HCT116 (cell line): ENCODE data around the gene GBGT1. TPM values are rescaled to one million over a fixed set of nuclear protein-coding genes. Genes with fewer than 3 reads are reported as not detected.

ENCODE experiments used
- ATAC-seq: fragments of 200-7000 bp; cut with Tn5 transposase; 2 replicates; pipeline ENCODE4 v1.9.1; 2020; ENCODE audit warnings: mild to moderate bottlenecking, moderate library complexity
- BruUV-seq: library from RNA; stranded (reverse); fragments of 400-500 nt; replicated peaks from 2 replicates; lab custom pipeline; 2021; lab: Mats Ljungman, UMichigan
- CTCF ChIA-PET: fragments of 300-600 bp; sonication (Branson Sonifier 250); formaldehyde crosslinking; loops from one replicate; lab custom pipeline; 2021; ENCODE audit warnings: antibody characterized with exemption; lab: Charles Lee
- POLR2A ChIA-PET: fragments of 300-600, 350-600 bp; sonication (Branson Sonifier 250); formaldehyde crosslinking; loops from one replicate; lab custom pipeline; 2021; ENCODE audit warnings: antibody characterized with exemption; lab: Charles Lee
- RAD21 ChIA-PET, 2 experiments: fragments of 300-600 bp; sonication (Branson Sonifier 250); formaldehyde crosslinking; loops; one replicate each; lab custom pipeline; 2023; ENCODE audit warnings: low total read pairs in 2 of 2; ENCODE audit not compliant: uncharacterized antibody in 2 of 2, unreplicated experiment in 2 of 2, low non-redundant PET in 1 of 2; lab: Charles Lee
- DNase-seq: peaks from one replicate; pipeline ENCODE4 v3.0.0-alpha.2; 2010; ENCODE audit warnings: low read depth, low spot score
- H2AFZ ChIP-seq: fragments of 200-600 bp; shearing (Covaris generic), sonication (generic); 2 replicates; pipeline ENCODE4 v1.6.1; 2017; ENCODE audit warnings: low read depth, mixed run types, mixed read lengths, antibody characterized with exemption, low read length; ENCODE audit not compliant: poor library complexity, severe bottlenecking
- H3K27ac ChIP-seq: 2 replicates; pipeline ENCODE4 v1.5.1; 2012; ENCODE audit warnings: low read depth, low read length
- H3K27me3 ChIP-seq: fragments of 200-600 bp; sonication (generic); 2 replicates; pipeline ENCODE4 v1.6.1; 2016; ENCODE audit warnings: mixed run types, low read length, mixed read lengths; ENCODE audit not compliant: insufficient read depth
- H3K36me3 ChIP-seq, 2 experiments: fragments of 200-500 bp in 1 of 2; fragments of 200-600 bp in 1 of 2; sonication (Bioruptor generic) in 1 of 2; sonication (generic) in 1 of 2; 2 replicates each; pipeline versions ENCODE4 v1.5.1 to v1.6.1; 2014 to 2016; ENCODE audit warnings: low read length in 2 of 2, inconsistent platforms in 1 of 2, mixed read lengths in 1 of 2, mixed run types in 1 of 2; ENCODE audit not compliant: insufficient read depth in 2 of 2, control insufficient read depth in 1 of 2
- H3K4me1 ChIP-seq, 2 experiments: fragments of 200-600 bp in 1 of 2; sonication (generic) in 1 of 2; 2 replicates each; pipeline versions ENCODE4 v1.5.1 to v1.6.1; 2012 to 2017; ENCODE audit warnings: low read length in 2 of 2, inconsistent platforms in 1 of 2, mild to moderate bottlenecking in 1 of 2, mixed read lengths in 1 of 2, mixed run types in 1 of 2, moderate library complexity in 1 of 2; ENCODE audit not compliant: insufficient read depth in 2 of 2, control insufficient read depth in 1 of 2
- H3K4me2 ChIP-seq: fragments of 200-600 bp; sonication (generic); 2 replicates; pipeline ENCODE4 v1.6.1; 2017; ENCODE audit warnings: mixed run types, low read length, mixed read lengths
- H3K4me3 ChIP-seq, 2 experiments: fragments of 200-600 bp in 1 of 2; sonication (generic) in 1 of 2; replicated peaks in 1 of 2; 2 replicates each; pipeline ENCODE4 v1.5.1; 2011 to 2016; ENCODE audit warnings: low read length in 2 of 2, control low read depth in 1 of 2, low read depth in 1 of 2, mild to moderate bottlenecking in 1 of 2, mixed read lengths in 1 of 2, mixed run types in 1 of 2
- H3K79me2 ChIP-seq: fragments of 200-600 bp; sonication (generic); 2 replicates; pipeline ENCODE4 v1.6.1; 2017; ENCODE audit warnings: mild to moderate bottlenecking, mixed run types, low read length, moderate library complexity, mixed read lengths; ENCODE audit not compliant: insufficient read depth
- H3K9ac ChIP-seq: fragments of 200-600 bp; sonication (generic); 2 replicates; pipeline ENCODE4 v1.6.1; 2016; ENCODE audit warnings: low read length, mixed read lengths
- H3K9me2 ChIP-seq: fragments of 200-600 bp; sonication (generic), shearing (Covaris generic); 2 replicates; pipeline ENCODE4 v1.6.1; 2017; ENCODE audit warnings: mixed run types, mild to moderate bottlenecking, moderate library complexity; ENCODE audit not compliant: insufficient read depth
- H3K9me3 ChIP-seq, 2 experiments: fragments of 200-500 bp in 1 of 2; fragments of 200-600 bp in 1 of 2; sonication (Bioruptor generic) in 1 of 2; sonication (generic) in 1 of 2; 2 replicates each; pipeline ENCODE4 v1.6.1; 2014 to 2017; ENCODE audit warnings: low read length in 2 of 2, mixed read lengths in 2 of 2, inconsistent platforms in 1 of 2, low read depth in 1 of 2, mild to moderate bottlenecking in 1 of 2, mixed run types in 1 of 2, moderate library complexity in 1 of 2; ENCODE audit not compliant: control insufficient read depth in 1 of 2, insufficient read depth in 1 of 2
- H4K20me1 ChIP-seq: fragments of 200-600 bp; sonication (generic), shearing (Covaris generic); 2 replicates; pipeline ENCODE4 v1.6.1; 2017; ENCODE audit warnings: mixed run types, mild to moderate bottlenecking, moderate library complexity; ENCODE audit not compliant: insufficient read depth
- ATF3 ChIP-seq: IDR thresholded peaks from 2 replicates; pipeline ENCODE4 v1.6.1; 2012
- CBX3 ChIP-seq: IDR thresholded peaks from 2 replicates; pipeline ENCODE4 v1.6.1; 2012; ENCODE audit warnings: low read depth
- CEBPB ChIP-seq: IDR thresholded peaks from 2 replicates; pipeline ENCODE4 v1.6.1; 2012; ENCODE audit warnings: low read depth
- CTCF ChIP-seq, 3 experiments: fragments of 200-600 bp in 1 of 3; sonication (generic) in 1 of 3; IDR thresholded peaks in 2 of 3; conservative IDR thresholded peaks in 1 of 3; 2 replicates each; pipeline ENCODE4 v1.5.1; 2012 to 2017; ENCODE audit warnings: low read depth in 2 of 3, low read length in 2 of 3, antibody characterized with exemption in 1 of 3, borderline replicate concordance in 1 of 3, control low read depth in 1 of 3, mild to moderate bottlenecking in 1 of 3, mixed read lengths in 1 of 3, mixed run types in 1 of 3, moderate library complexity in 1 of 3; ENCODE audit not compliant: insufficient read depth in 1 of 3
- EGR1 ChIP-seq: IDR thresholded peaks from 2 replicates; pipeline ENCODE4 v1.6.1; 2012; ENCODE audit warnings: low read depth
- EZH2 ChIP-seq: fragments of 200-600 bp; sonication (generic); IDR thresholded peaks from 2 replicates; pipeline ENCODE4 v1.6.1; 2017; ENCODE audit warnings: antibody characterized with exemption, mixed run types
- EZH2phosphoT487 ChIP-seq: fragments of 200-600 bp; IDR thresholded peaks from 2 replicates; pipeline ENCODE4 v1.6.1; 2018; ENCODE audit warnings: antibody characterized with exemption, borderline replicate concordance
- FOSL1 ChIP-seq: IDR thresholded peaks from 2 replicates; pipeline ENCODE4 v1.6.1; 2012; ENCODE audit warnings: low read depth
- JUND ChIP-seq: IDR thresholded peaks from 2 replicates; pipeline ENCODE4 v1.6.1; 2012
- POLR2AphosphoS5 ChIP-seq: IDR thresholded peaks from 2 replicates; pipeline ENCODE4 v1.6.1; 2011; ENCODE audit warnings: mild to moderate bottlenecking, low read depth, low read length, moderate library complexity
- RAD21 ChIP-seq: IDR thresholded peaks from 2 replicates; pipeline ENCODE4 v1.6.1; 2012; ENCODE audit warnings: low read depth, mild to moderate bottlenecking
- SIN3A ChIP-seq: IDR thresholded peaks from 2 replicates; pipeline ENCODE4 v1.6.1; 2012; ENCODE audit warnings: low read depth
- TCF7L2 ChIP-seq: IDR thresholded peaks from 2 replicates; pipeline ENCODE4 v1.7.0; 2011; ENCODE audit warnings: borderline replicate concordance, inconsistent platforms; ENCODE audit not compliant: insufficient read depth, insufficient read length; ENCODE audit errors: extremely low read depth
- YY1 ChIP-seq: IDR thresholded peaks from 2 replicates; pipeline ENCODE4 v1.6.1; 2011; ENCODE audit warnings: low read length, low read depth, moderate library complexity, mild to moderate bottlenecking; ENCODE audit not compliant: insufficient replicate concordance; ENCODE audit errors: extremely low read depth
- ZBTB33 ChIP-seq: IDR thresholded peaks from 2 replicates; pipeline ENCODE4 v1.6.1; 2011; ENCODE audit warnings: mild to moderate bottlenecking, low read length, moderate library complexity; ENCODE audit not compliant: insufficient replicate concordance; ENCODE audit errors: extremely low read depth
- ZFX ChIP-seq: fragments of 450-650 bp; IDR thresholded peaks from 2 replicates; pipeline ENCODE4 v1.6.1; 2017
- intact Hi-C: fragments of 100-400 bp; cut with micrococcal nuclease; formaldehyde crosslinking; loops from 2 replicates; pipeline ENCODE4 v1.10.0; 2022
- total RNA-seq: library from RNA; stranded (reverse); gene quantifications from one replicate; pipeline ENCODE4 v1.2.1, GENCODE V29; 2021; ENCODE audit not compliant: unreplicated experiment

The GBGT1 gene
- total RNA-seq, 1 experiment from 2014 or later: 0.34 TPM

GRCh38 chr9:133153227-133154096 is 10.3 kb downstream of the GBGT1 start:
- no peaks in the 10 kb centered on the region for H4K20me1 ChIP-seq
- H3K27me3 ChIP-seq: no peaks in the 10 kb centered on the region
- no peak for ATAC-seq
- no peak for DNase-seq
- no peak overlapping the region for H3K9ac ChIP-seq
- CTCF ChIA-PET: no interaction called here
- no peaks in the 10 kb centered on the region for H3K9me3 ChIP-seq
- H3K4me1 ChIP-seq: peaks cover 5 to 10% of the 10 kb centered on the region in 2 experiments; a peak in 3 of 4 replicates
- no peak overlapping the region for H2AFZ ChIP-seq
- no peaks in the 10 kb centered on the region for H3K9me2 ChIP-seq
- no peak overlapping the region for H3K4me2 ChIP-seq
- no peak overlapping the region for H3K4me3 ChIP-seq
- POLR2A ChIA-PET: no interaction called here
- H3K36me3 ChIP-seq: no peaks in the 10 kb centered on the region
- no peak for TF ChIP-seq POLR2AphosphoS5
- TF ChIP-seq CEBPB: no peak
- TF ChIP-seq EZH2phosphoT487: no peak
- TF ChIP-seq FOSL1: no peak
- no peak for TF ChIP-seq ZBTB33
- TF ChIP-seq CBX3: no peak
- no peak for TF ChIP-seq CTCF (IDR thresholded peaks at IDR 0.05 in 2 of 3, conservative IDR thresholded peaks at IDR 0.05 in 1 of 3; ENCODE audit: borderline replicate concordance in 1 of 3, insufficient read depth in 1 of 3, low read depth in 2 of 3, low read length in 2 of 3)
- no peak for TF ChIP-seq ZFX
- TF ChIP-seq EZH2: no peak
- TF ChIP-seq EGR1: no peak
- TF ChIP-seq YY1: no peak
- no peak for TF ChIP-seq TCF7L2
- TF ChIP-seq JUND: no peak
- no peak for TF ChIP-seq SIN3A
- TF ChIP-seq RAD21: no peak
- TF ChIP-seq ATF3: no peak
- no TSS peak for BruUV-seq
- RAD21 ChIA-PET: no interaction called here
- intact Hi-C loops: no loop called here
- peaks cover 3% of the 10 kb centered on the region for H3K79me2 ChIP-seq
- H3K27ac ChIP-seq: no peak overlapping the region
